ENCODE measurements around the gene PDE4D.

- TF ChIP-seq CTCF (IDR thresholded peaks at IDR 0.05) (no peak), POLR2A (IDR thresholded peaks at IDR 0.05) (no peak)
These were observed 50.5 kb downstream of the PDE4D start for GRCh38 chr5:59842999-59843398.

All from esophagus squamous epithelium (tissue), 4 donors.